ENCODE results near the gene GPR15.

Gene GPR15

GRCh38 chr3:98529856-98530459 lies 1.8 kb upstream of the GPR15 start:
- H3K4me3 ChIP-seq (replicated peaks in 1 of 2; ENCODE audit: low read depth in 2 of 2, low read length in 2 of 2): no peak overlapping the region
- TF ChIP-seq CTCF (IDR thresholded peaks at IDR 0.05; ENCODE audit: low read depth, low read length): no peak
- DNase-seq (ENCODE audit: low read depth in 2 of 2): no peak

GRCh38 chr3:98530676-98531075 lies 1.1 kb upstream of the GPR15 start:
- no peak for DNase-seq (ENCODE audit: low read depth in 2 of 2)
- no peak overlapping the region for H3K4me3 ChIP-seq (replicated peaks in 1 of 2; ENCODE audit: low read depth in 2 of 2, low read length in 2 of 2)
- TF ChIP-seq CTCF (IDR thresholded peaks at IDR 0.05; ENCODE audit: low read depth, low read length): no peak

GRCh38 chr3:98532275-98532637 lies 478 bp downstream of the GPR15 start:
- no peak for TF ChIP-seq CTCF (IDR thresholded peaks at IDR 0.05; ENCODE audit: low read depth, low read length)
- DNase-seq (ENCODE audit: low read depth in 2 of 2): no peak
- H3K4me3 ChIP-seq (replicated peaks in 1 of 2; ENCODE audit: low read depth in 2 of 2, low read length in 2 of 2): no peak overlapping the region

DNA sequence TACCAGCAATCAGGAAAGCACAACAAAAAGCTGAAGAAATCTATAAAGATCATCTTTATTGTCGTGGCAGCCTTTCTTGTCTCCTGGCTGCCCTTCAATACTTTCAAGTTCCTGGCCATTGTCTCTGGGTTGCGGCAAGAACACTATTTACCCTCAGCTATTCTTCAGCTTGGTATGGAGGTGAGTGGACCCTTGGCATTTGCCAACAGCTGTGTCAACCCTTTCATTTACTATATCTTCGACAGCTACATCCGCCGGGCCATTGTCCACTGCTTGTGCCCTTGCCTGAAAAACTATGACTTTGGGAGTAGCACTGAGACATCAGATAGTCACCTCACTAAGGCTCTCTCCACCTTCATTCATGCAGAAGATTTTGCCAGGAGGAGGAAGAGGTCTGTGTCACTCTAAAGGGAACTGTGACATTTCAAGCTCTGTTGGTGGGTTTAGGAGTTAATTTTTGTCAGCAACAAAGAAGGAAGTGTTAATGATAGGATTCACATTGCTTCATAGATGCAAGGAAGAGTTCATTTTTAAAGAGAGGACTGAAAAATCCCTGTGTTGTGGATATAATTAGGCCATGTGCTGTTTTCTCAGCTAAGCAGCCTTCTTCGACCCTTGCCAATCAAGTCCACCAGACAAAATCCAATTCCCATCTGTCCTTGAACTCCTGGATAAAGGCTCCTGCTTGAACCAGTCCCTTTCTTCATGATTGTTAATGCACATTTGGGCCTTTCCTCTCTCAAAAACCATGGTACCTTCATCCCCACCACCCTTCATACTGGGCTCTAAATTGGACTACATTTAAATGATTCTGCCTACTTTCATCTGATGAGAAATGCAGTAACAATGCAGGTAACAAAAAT lies 1.2 kb downstream of the GPR15 start:
- TF ChIP-seq CTCF (IDR thresholded peaks at IDR 0.05; ENCODE audit: low read depth, low read length): no peak
- H3K4me3 ChIP-seq (replicated peaks in 1 of 2; ENCODE audit: low read depth in 2 of 2, low read length in 2 of 2): no peak overlapping the region
- DNase-seq (ENCODE audit: low read depth in 2 of 2): no peak

- no peak for TF ChIP-seq CTCF (IDR thresholded peaks at IDR 0.05; ENCODE audit: low read depth, low read length)
- no peak for DNase-seq (ENCODE audit: low read depth in 2 of 2)
- H3K4me3 ChIP-seq (replicated peaks in 1 of 2; ENCODE audit: low read depth in 2 of 2, low read length in 2 of 2): no peak overlapping the region
Measured at GRCh38 chr3:98534168-98534567, 2.4 kb downstream of the GPR15 start.

DNA sequence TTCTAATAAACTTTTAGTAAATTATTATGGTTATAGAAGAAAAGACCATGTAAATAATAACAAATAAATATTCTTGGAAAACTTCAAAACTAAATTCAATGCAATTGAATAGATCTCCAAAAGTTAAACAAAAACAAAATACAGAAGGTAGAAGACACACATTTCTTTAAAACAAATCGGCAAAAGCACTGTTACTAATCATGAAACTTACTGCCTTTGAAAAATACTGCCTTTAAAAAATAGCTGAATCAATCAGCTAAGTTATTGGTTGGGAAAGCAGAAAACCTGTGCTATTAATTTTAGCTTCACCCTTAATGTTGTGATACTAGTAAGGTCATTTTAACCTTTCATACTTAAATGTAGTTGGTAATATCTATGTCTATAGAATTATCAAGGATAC lies 3.0 kb downstream of the GPR15 start:
- no peak overlapping the region for H3K4me3 ChIP-seq (replicated peaks in 1 of 2; ENCODE audit: low read depth in 2 of 2, low read length in 2 of 2)
- no peak for DNase-seq (ENCODE audit: low read depth in 2 of 2)
- TF ChIP-seq CTCF (IDR thresholded peaks at IDR 0.05; ENCODE audit: low read depth, low read length): no peak
